GM19438 (cell line): ENCODE data around the gene KRT39.

Experiments
- ATAC-seq: cut with Tn5 transposase; IDR thresholded peaks from one replicate; pipeline ENCODE4 v1.9.1; 2021; ENCODE audit warnings: low read depth; ENCODE audit not compliant: unreplicated experiment

The KRT39 gene

DNA sequence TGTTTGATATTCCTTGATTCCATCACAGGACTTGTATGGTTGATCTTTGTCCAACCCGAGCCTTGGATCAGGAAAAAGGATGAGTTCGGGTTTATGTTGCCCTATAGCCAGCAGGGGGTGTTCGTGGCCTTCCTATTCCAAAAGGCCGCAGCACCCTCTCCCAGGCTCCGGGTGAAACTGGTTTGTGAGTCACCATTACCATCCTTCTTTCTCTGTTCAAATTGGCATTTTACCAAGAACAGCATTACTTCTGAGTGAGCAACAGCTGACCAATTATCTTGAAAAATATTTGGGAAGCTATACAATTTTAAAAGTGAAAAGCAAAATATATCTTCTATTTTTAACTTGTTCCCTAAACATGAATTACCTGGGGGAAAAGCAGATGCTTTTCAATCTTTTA is 57.4 kb downstream of the KRT39 start:
- no peak for ATAC-seq
